CD4-positive, alpha-beta T cell treated with Interleukin-1 beta for 1 hour (primary cell): Measurements from ENCODE around the gene EFCAB11.

Experiments
- DNase-seq, 2 donors: peaks; one replicate each; pipeline ENCODE4 v3.0.0-alpha.2; 2020 to 2022

Gene EFCAB11

DNA sequence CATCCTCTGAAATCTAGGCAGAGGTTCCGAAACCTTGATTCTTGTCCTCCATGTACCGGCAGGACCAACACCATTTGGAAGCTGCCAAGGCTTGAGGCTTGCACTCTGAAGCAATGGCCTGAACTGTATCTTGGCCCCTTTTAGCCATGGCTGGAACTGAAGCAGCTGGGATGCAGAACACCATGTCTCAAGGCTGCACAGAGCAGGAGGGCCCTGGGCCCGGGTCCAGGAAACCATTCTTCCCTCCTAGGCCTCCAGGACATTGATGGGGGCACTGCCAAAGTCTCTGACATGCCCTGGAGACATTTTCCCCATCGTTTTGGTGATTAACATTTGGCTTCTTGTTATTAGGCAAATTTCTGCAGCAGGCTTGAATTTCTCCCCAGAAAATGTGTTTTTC lies 198.7 kb downstream of the EFCAB11 start:
- no peak for DNase-seq

DNA sequence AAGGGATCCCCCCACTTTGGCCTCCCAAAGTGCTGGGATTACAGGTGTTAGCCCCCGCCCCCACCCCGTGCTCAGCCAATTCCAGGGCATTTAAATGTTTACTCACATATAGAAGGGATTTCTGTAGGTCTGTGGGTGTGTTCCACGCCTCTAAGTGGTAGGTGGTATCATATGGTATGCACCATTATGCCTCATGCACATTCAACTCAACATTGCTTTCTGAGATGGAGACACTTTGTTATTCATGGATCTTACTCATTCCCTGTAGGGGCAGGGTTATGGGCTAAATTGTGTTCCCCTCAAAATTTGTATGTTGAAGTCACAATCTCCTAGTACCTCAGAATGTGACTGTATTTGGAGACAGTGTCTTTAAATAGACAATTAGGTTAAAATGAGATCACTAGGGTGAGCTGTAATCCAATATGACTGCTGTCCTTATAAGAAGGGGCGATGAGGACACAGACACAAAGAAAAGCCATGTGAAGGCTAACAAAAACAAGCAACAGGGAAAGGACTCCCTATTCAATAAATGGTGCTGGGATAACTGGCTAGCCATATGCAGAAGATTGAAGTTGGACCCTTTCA lies 200.6 kb downstream of the EFCAB11 start:
- no peak for DNase-seq

DNA sequence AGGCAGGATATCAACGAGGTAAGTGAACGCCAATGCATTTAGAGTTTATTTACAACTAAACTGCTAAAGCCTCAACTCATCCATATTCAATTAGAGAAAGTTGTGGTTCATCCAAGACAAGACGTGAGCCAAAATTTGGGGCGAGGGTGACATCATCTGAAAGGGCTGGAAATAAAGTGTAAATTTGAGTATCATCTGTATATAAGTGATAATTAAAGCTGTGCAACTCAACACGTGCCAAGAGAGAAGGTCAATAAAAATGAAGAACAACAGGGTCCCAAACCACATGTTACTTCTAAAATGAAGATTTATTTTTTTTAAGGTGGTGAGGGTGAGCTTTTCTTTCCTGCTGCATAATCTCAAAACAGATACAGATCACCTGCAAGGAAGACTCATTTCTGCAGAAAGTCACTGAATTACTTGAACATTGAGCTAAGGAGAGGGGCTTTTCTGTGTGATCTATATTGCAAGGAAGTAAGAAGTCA lies 203.6 kb downstream of the EFCAB11 start:
- no peak for DNase-seq

DNA sequence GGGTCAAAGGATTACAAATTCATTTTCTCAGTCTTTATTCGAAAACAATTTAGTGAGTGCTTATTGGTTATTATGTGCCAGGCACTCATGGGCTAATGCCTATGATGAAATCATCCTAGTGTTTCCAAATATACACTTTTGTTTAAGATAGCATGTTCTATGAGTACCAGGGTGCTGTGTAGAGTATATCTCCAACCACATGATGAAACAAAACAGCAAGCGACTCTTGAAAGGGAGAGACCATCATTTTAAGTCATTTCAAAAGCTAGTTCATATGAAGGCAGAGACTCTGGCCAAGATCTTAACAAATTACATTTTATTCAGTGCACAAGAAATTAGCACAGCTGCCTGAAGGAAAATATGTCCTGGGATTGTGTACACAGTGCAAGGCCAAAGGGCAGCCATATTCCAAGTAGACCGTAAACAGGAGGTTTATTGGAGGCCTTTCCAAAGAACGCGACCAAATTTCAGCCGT lies 204.2 kb downstream of the EFCAB11 start:
- DNase-seq, result no peak

- no peak for DNase-seq
Observed at GRCh38 chr14:89748004-89748403, 206.5 kb downstream of the EFCAB11 start.

GRCh38 chr14:89747126-89747525 lies 207.4 kb downstream of the EFCAB11 start:
- no peak for DNase-seq

DNA sequence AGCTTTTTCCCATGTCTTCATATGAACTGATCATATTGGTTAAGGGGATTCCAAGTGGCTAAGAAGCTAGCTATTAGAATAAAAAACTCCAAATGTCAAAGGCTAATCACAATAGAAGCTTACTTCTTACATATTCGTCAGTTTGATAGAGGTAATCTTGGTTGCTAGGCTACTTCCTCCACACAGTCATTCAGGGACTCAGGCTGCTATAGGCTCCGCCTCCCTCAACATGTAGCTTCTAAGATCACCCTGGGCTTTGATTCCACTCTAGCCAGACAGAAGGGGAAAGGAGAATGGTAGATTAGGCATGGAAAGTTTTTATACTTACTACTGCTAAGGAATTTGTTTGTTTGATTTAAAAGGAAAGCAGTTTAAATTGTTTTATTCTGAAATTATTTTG lies 207.9 kb downstream of the EFCAB11 start:
- DNase-seq, result no peak

DNA sequence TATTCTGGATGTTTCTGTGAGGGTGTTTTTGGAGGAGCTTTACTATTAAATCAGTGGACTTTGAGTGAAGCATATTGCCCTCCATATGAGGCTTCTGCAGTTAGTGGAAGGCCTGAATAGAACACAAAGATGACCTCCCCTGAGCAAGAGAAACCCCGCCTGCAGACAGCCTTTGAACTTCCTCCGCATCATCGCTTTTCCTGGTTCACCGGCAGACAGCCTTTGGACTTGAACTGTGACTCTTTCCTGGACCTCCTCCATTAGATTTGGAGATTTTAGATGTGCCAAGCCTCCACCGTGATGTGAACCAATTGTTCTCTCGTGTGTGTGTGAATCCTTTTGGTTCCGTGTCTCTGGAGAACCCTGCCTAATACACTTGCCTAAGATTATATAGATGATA lies 208.4 kb downstream of the EFCAB11 start:
- no peak for DNase-seq
